Chondrocyte (in vitro differentiated cells): ENCODE data around the gene TBC1D26. TPM values are rescaled to one million over a fixed set of nuclear protein-coding genes. Genes with fewer than 3 reads are reported as not detected.

ENCODE experiments used
- DNase-seq: peaks from one replicate; pipeline ENCODE4 v3.0.0; 2021; ENCODE audit warnings: mixed read lengths, low spot score
- H3K27ac Mint-ChIP-seq: one replicate; pipeline ENCODE4 v1.8.0; 2021; ENCODE audit warnings: mild to moderate bottlenecking, moderate library complexity, mixed read lengths; ENCODE audit not compliant: unreplicated experiment
- H3K27me3 Mint-ChIP-seq: 2 replicates; pipeline ENCODE4 v1.8.0; 2021; ENCODE audit warnings: low read depth, mixed read lengths
- H3K36me3 Mint-ChIP-seq: 2 replicates; pipeline ENCODE4 v1.8.0; 2021; ENCODE audit warnings: low read depth, mixed read lengths
- H3K4me1 Mint-ChIP-seq: 2 replicates; pipeline ENCODE4 v1.8.0; 2021; ENCODE audit warnings: low read depth, mild to moderate bottlenecking, mixed read lengths
- H3K4me3 Mint-ChIP-seq: one replicate; pipeline ENCODE4 v1.8.0; 2021; ENCODE audit warnings: mild to moderate bottlenecking, moderate library complexity, mixed read lengths; ENCODE audit not compliant: unreplicated experiment
- H3K9me3 Mint-ChIP-seq: 2 replicates; pipeline ENCODE4 v1.8.0; 2021; ENCODE audit warnings: low read depth, mixed read lengths
- CTCF ChIP-seq: fragments of 200-600 bp; sonication (generic); IDR thresholded peaks from 2 replicates; pipeline ENCODE4 v1.5.0; 2021; ENCODE audit warnings: antibody characterized with exemption, mild to moderate bottlenecking, moderate library complexity
- total RNA-seq: library from RNA; stranded (reverse); gene quantifications from 3 replicates; pipeline ENCODE4 v1.2.1, GENCODE V29; 2021

TBC1D26 gene
- total RNA-seq, 1 donor from 2014 or later = not detected

- no peak overlapping the region for H3K4me3 Mint-ChIP-seq
- H3K9me3 Mint-ChIP-seq = peaks cover 32% of the 10 kb centered on the region
- TF ChIP-seq CTCF = no peak
- no peaks in the 10 kb centered on the region for H3K4me1 Mint-ChIP-seq
- no peak for DNase-seq
- peaks cover 11% of the 10 kb centered on the region for H3K27me3 Mint-ChIP-seq
- H3K27ac Mint-ChIP-seq = no peak overlapping the region
- H3K36me3 Mint-ChIP-seq = peaks cover 6% of the 10 kb centered on the region
Measured at GRCh38 chr17:15776871-15777270, 44.8 kb downstream of the TBC1D26 start.

- Mint-ChIP-seq H3K4me1 (no peaks in the 10 kb centered on the region), H3K27ac (no peak overlapping the region), H3K36me3 (peaks cover 6% of the 10 kb centered on the region), H3K27me3 (peaks cover 11% of the 10 kb centered on the region), H3K4me3 (no peak overlapping the region), H3K9me3 (peaks cover 32% of the 10 kb centered on the region)
- TF ChIP-seq CTCF = no peak
- no peak for DNase-seq
Measured at GRCh38 chr17:15777297-15777696, 45.2 kb downstream of the TBC1D26 start.

DNA sequence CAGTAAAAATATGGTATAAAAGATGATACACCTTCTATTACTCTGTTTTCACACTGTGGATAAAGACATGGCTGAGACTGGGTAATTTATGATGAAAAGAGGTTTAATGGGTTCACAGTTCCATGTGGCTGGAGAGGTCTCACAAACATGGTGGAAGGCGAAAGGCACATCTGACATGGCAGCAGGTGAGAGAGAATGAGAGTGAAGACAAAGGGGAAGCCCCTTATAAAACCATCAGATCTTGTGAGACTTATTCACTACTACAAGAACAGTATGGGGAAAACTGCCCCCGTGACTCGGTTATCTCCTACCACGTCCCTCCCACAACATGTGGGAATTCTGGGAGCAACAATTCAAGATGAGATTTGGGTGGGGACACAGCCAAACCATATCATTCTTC is 45.6 kb downstream of the TBC1D26 start:
- no peak for DNase-seq
- Mint-ChIP-seq H3K4me1 (no peaks in the 10 kb centered on the region), H3K27ac (no peak overlapping the region), H3K27me3 (peaks cover 11% of the 10 kb centered on the region), H3K36me3 (peaks cover 6% of the 10 kb centered on the region), H3K9me3 (peaks cover 32% of the 10 kb centered on the region), H3K4me3 (no peak overlapping the region)
- no peak for TF ChIP-seq CTCF

DNA sequence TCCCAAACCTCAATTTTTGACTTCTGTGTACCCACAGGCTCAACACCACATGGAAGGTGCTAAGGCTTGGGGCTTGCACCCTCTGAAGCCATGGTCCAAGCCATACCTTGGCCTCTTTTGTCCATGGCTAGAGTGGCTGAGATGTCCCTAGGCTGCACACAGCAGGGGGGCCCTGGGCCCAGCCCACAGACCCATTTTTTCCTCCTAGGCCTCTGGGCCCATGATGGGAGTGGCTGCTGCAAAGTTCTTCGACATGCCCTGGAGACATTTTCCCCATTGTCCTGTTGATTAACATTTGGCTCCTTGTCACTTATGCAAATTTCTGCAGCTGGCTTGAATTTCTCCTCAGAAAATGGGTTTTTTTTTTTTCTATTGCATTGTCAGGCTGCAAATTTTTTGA is 47.0 kb downstream of the TBC1D26 start:
- H3K4me3 Mint-ChIP-seq = no peak overlapping the region
- DNase-seq = no peak
- no peak for TF ChIP-seq CTCF
- peaks cover 6% of the 10 kb centered on the region for H3K36me3 Mint-ChIP-seq
- H3K9me3 Mint-ChIP-seq = peaks cover 32% of the 10 kb centered on the region
- H3K27ac Mint-ChIP-seq = no peak overlapping the region
- H3K4me1 Mint-ChIP-seq = no peaks in the 10 kb centered on the region
- peaks cover 5% of the 10 kb centered on the region for H3K27me3 Mint-ChIP-seq

- no peak overlapping the region for H3K4me3 Mint-ChIP-seq
- no peak for TF ChIP-seq CTCF
- H3K27me3 Mint-ChIP-seq = peaks cover 2% of the 10 kb centered on the region
Measured at GRCh38 chr17:15780188-15780587, 48.1 kb downstream of the TBC1D26 start.

More at GRCh38 chr17:15780188-15780587, 48.1 kb downstream of the TBC1D26 start:
- no peak overlapping the region for H3K27ac Mint-ChIP-seq
- H3K9me3 Mint-ChIP-seq = peaks cover 25% of the 10 kb centered on the region
- peaks cover 3% of the 10 kb centered on the region for H3K36me3 Mint-ChIP-seq
- DNase-seq = no peak
- H3K4me1 Mint-ChIP-seq = no peaks in the 10 kb centered on the region
